Right ventricle myocardium superior (tissue), 1 donor: ENCODE measurements around the gene TENM3. TPM values are rescaled to one million over a fixed set of nuclear protein-coding genes. Genes with fewer than 3 reads are reported as not detected.

ENCODE experiments used
- ATAC-seq: fragments of 200-7000 bp; cut with Tn5 transposase; one replicate; pipeline ENCODE4 v1.9.1; 2020; ENCODE audit warnings: mild to moderate bottlenecking; ENCODE audit not compliant: poor library complexity
- DNase-seq: peaks from one replicate; pipeline ENCODE4 v3.0.0-alpha.2; 2020
- intact Hi-C: fragments of 100-400 bp; cut with DNase I; formaldehyde crosslinking; loops from one replicate; pipeline ENCODE4 v1.11.2; 2022
- total RNA-seq: library from RNA; stranded (reverse); fragmentation: NEBNext Ultra II Directional; extraction: Animal tissue kit (Norgen Biotek cat#: 25700); gene quantifications from one replicate; pipeline ENCODE4 v1.2.1, GENCODE V29; 2021
- donor health status: DM: no; HTN: yes; CAD: no; lungs with severe emphysema.

Gene TENM3
- total RNA-seq, 1 donor from 2014 or later: 3.0 TPM

DNA sequence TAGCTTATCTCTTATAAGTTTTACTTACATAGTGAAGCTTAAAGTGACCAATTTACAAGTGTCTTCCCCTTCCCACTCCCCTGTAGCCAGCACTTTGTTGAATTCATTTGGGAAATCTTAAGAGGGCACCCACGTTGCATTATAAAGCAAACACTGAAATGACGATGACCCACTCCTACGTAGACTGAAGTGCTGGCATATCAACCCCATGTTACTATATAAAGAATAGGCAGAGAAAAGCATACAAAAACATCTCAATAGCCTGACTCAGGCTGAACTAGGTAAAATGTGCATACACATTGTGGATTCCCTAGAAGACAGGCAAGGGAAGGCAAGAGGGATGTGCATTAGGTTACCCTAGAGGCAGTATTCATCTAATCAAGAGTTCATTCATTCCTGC lies 313.4 kb downstream of the TENM3 start:
- ATAC-seq (peak; percentile 34), DNase-seq (no peak)
- intact Hi-C loops: no loop called here

DNA sequence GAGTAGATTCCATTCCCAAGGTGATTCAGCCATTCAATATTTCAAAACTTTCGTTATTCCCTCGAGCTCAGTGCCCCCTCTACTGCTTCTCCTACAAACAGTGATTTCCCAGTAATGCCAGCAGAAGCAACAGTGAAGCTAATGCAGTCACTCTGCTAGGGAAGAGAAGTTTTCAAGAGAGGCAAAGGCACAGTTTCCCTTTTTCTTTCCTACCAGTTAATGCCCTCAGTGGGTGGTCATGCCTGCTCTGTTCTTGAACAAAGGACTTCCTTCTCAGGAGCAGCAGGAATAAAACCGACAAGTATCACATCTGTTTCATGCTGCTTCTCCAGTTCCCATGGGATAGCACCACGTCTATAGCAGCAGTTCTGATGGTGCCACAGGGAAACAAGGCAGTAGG lies 317.2 kb downstream of the TENM3 start:
- intact Hi-C loops: no loop called here
- no peak for ATAC-seq
- DNase-seq: no peak

DNA sequence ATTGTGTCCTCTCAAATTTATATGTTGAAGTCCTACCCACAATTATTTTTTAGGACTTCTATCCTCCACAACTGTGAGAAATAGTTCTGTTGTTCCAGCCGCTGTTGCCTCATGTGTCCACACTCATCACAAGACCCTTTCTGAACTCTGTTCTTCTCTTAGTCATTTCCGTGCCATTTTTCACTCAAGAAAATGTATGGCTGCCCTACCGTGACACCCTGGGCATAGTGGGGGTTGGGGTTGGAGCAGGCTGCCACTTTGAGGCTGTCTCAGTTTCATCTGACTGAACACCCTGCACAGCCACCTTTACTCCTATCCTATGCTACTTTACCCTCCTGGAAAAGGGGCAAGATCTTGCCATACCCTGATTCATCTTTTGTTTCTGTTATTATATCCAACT lies 319.1 kb downstream of the TENM3 start:
- DNase-seq (no peak), ATAC-seq (no peak)
- intact Hi-C loops: no loop called here

DNA sequence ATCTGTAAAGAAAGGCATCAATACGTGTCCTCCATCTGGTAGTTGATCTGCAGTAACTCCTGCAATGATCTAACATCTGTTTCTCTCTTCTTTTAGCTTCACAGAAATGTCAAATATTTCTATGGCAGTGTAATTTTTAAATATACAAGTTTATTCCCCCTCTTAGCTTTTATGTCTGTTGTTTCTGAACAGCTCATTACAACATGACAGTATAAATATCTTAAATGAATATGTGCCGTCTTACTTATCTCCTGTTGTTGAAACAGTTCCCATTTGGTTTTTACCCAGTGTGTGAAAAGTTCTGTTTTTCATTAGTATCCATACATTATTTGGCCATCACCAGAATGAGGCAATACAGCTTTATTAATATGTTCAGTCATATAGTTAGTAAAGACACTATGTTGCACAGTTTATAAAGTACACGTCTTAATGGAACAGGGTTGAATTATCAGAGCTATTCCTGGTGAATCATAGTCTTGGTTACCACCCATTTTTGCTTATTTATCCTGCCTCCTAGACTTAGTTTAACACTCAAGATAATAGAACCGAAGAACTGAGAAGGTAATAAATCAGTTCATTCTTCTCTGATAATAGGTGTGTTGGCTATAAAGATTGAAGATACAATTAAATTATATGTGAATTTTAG lies 321.6 kb downstream of the TENM3 start:
- intact Hi-C loops: no loop called here
- no peak for DNase-seq
- ATAC-seq: no peak

- DNase-seq (no peak), ATAC-seq (no peak)
- intact Hi-C loops: no loop called here
These were observed 323.9 kb downstream of the TENM3 start for GRCh38 chr4:182567119-182567518.

- DNase-seq: no peak
- intact Hi-C loops: no loop called here
- ATAC-seq: no peak
These were observed 326.4 kb downstream of the TENM3 start for GRCh38 chr4:182569561-182569960.

DNA sequence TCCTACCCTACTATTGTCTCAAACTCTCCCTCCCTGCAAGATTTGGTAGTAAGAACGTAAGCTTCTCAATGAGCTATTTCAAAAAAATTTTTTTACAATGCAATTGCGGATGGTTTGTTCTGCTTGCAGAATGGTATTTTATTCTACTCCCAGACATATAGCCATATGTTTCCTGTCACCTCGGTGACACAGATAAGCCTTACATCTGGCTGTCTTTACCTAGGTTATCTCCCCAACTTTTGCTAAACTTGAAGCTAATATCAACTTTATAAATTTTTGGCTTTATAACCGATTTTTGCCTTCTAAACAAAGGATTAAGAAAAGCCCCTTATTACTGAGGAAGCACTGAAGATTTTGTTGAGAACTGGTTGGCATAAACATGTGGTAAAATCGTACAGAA lies 331.5 kb downstream of the TENM3 start:
- ATAC-seq: no peak
- no peak for DNase-seq
- intact Hi-C loops: no loop called here

GRCh38 chr4:182575225-182575624 lies 332.0 kb downstream of the TENM3 start:
- DNase-seq: no peak
- intact Hi-C loops: no loop called here
- no peak for ATAC-seq

- ATAC-seq (no peak), DNase-seq (no peak)
- intact Hi-C loops: no loop called here
These were observed 333.5 kb downstream of the TENM3 start for GRCh38 chr4:182576601-182577289.

- intact Hi-C loops: no loop called here
- DNase-seq (no peak), ATAC-seq (no peak)
These were observed 334.2 kb downstream of the TENM3 start for GRCh38 chr4:182577411-182577810.

- intact Hi-C loops: no loop called here
- DNase-seq (no peak), ATAC-seq (no peak)
These were observed 335.2 kb downstream of the TENM3 start for GRCh38 chr4:182578402-182578801.

GRCh38 chr4:182582245-182582644 lies 339.0 kb downstream of the TENM3 start:
- ATAC-seq (no peak), DNase-seq (no peak)
- intact Hi-C loops: no loop called here

DNA sequence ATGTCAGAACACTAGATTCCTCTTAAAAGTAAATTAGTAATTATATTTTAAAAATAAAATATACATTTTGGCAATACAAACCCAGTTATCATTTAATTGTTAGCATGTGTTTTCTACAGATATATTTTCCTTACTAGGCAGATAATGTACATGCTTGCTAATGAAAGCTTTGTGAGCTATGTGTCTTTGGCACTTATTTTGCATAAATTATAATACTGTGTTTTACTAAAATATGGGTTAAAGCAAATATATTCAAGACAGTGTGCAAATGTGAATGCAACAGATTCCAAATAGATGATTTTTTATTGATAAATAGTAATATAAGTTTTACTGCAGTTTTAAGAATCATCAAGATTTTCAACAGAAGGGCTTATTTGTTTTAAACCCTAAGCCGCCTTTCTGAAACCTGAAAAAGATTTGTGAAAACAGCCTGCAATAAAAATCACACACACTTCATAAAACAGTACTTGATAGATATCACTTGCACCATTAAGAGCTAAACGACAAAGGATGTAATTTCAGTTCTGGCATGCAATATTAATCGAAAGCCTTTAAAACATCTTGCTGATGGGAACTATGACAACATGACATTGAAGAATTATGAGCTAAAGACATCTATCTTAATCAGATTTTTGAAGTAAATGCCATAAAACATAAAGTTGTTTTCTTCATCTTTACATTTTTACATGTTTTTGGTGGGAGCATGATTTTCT lies 340.7 kb downstream of the TENM3 start:
- intact Hi-C loops: no loop called here
- ATAC-seq (no peak), DNase-seq (no peak)

DNA sequence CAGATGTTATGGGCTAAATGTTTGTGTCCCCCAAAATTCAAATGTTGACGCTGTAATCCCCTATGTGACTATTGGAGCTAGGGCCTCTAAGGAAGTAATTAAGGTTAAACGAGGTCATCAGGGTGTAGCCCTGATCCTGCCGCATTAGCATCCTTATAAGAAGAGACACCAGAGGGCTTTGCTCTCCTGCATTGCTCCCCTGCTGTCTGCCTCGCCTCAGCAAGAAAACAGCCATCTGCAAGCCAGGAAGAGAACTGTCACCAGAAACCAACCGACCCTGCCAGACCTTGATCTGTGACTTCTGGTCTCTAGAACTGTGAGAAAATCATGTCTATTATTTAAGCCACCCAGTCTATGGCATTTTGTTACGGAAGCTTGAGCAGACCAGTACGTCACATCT lies 342.1 kb downstream of the TENM3 start:
- DNase-seq (no peak), ATAC-seq (no peak)
- intact Hi-C loops: no loop called here

DNA sequence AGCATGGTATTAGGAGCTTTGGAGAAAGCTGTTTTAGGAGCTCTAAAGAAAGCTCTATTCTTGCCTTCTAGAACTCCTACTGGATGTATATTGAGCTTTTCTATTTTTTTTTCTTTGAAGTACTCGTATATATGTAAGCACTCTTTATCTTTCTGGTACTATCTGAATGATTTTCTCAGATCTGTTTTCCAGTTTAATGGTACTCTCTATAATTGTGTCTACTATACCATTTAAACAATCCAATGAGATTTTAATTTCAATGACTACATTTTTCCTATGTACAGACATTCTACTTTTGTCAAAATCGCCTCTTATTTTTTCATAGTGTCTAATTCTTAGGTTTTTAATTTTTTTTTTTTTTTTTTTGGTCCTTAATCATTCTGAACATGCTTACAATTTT lies 345.9 kb downstream of the TENM3 start:
- ATAC-seq: no peak
- DNase-seq: no peak
- intact Hi-C loops: no loop called here

DNA sequence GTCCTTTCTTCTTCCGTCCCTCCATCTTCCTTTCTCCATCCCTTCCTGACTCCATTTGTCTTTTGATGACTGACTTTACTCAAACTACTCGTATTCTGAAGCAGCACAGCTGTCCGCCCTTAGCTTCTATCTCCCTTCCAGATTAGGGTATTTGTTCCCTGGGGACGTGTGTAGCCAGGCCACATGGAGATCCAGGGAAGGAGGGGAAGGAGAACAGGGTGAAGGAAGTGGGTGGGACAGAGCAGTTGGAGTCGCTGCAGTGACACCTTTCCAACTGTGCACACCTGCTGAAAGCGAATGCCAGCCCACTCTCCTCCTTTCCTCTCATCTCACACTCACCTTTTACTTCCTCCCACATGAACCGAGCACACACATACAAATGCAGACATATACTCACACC lies 350.2 kb downstream of the TENM3 start:
- intact Hi-C loops: no loop called here
- no peak for DNase-seq
- no peak for ATAC-seq

GRCh38 chr4:182593864-182594263 lies 350.7 kb downstream of the TENM3 start:
- intact Hi-C loops: no loop called here
- ATAC-seq (no peak), DNase-seq (no peak)

- intact Hi-C loops: no loop called here
- ATAC-seq: no peak
- no peak for DNase-seq
These were observed 356.9 kb downstream of the TENM3 start for GRCh38 chr4:182600093-182600492.

DNA sequence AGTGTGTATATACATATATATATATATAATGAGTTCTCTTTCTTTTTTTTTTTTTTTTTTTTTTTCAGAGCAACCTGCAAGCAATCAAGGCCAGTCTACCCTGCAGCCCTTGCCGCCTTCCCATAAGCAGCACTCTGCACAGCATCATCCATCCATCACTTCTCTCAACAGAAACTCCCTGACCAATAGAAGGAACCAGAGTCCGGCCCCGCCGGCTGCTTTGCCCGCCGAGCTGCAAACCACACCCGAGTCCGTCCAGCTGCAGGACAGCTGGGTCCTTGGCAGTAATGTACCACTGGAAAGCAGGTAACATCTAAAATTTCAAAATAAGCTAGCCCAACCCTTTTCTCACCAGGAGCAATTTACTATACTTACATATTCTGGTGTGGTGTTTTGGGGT lies 357.7 kb downstream of the TENM3 start:
- DNase-seq (no peak), ATAC-seq (no peak)
- intact Hi-C loops: no loop called here

DNA sequence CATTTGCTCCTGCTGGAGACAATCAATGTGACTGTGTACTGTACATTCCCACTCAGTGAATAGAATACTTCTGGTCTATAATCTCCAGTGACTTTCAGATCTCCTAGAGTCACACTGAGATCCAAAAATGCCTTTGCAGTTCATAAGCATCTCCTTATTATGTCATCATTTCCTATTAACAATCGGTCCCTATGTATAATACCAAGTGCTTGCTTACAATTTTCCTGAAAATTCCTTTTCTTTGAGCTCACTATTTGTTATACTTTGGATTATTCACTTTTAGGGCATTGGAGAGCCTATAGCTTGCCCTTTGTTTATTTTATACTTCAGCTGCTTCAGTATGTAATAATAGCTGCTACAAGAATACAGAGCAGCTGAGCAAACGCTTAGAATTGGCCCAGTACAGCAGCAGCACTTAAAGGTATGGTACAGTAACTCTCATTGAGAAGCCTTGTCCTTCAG lies 361.0 kb downstream of the TENM3 start:
- ATAC-seq: no peak
- intact Hi-C loops: no loop called here

More for the DNA sequence above, 361.0 kb downstream of the TENM3 start:
- no peak for DNase-seq
